Cardiac fibroblast (primary cell): ENCODE measurements around the gene CDYL2.
A peak's percentile ranks its signal among the peaks of the same experiment; 100 is the strongest.

Experiments used
- DNase-seq, 2 donors: peaks; one replicate each; pipeline versions ENCODE4 v3.0.0 to v3.0.0-alpha.2; 2010; ENCODE audit warnings: low read depth in 2 of 2
- H3K4me3 ChIP-seq, 2 donors: replicated peaks in 1 of 2; 1 replicate in 1 of 2; 2 replicates in 1 of 2; pipeline ENCODE4 v1.5.1; 2011; ENCODE audit warnings: low read depth in 2 of 2, low read length in 2 of 2, mild to moderate bottlenecking in 2 of 2, moderate library complexity in 1 of 2
- CTCF ChIP-seq: IDR thresholded peaks from one replicate; pipeline ENCODE4 v1.5.1; 2011; ENCODE audit warnings: low read depth, mild to moderate bottlenecking, low read length, inconsistent platforms

CDYL2 gene

GRCh38 chr16:80583466-80583865 lies 220.9 kb downstream of the CDYL2 start:
- DNase-seq: peak; percentile 57 to 76
- TF ChIP-seq CTCF: no peak
- no peak overlapping the region for H3K4me3 ChIP-seq

DNA sequence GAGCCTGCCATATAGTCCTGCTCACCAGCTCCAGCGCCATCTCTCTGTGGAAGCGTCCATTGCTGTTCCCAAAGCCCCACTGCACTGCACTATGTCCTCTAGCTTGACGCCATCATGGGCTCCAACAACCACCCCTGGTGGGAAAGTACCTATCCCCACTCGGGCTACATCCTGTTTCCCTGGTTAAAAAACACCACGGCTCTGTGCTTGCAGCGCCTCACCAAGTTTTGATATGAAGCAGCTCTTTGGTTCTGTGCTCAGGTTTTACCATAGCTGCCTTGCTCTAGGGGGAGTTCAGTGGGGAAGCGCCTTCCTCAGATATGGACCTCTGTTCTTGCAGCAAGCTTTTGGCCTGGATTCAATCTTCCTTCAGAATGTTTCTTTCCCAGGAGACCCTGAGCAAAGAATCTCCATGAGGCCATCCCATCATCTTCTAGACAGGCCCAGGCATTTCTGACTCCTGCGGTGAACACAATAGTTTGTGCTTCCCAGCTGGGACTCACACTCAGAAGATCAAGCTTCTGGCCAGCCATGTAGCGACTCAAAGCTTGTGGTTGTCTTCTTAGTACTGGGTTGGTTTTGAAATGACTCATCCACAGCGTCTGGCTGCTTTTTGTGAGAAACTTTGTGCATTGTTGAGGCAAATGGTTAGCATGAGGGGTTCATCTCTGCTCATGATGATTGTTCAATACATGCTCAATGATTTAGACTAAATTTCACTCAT lies 224.1 kb downstream of the CDYL2 start:
- H3K4me3 ChIP-seq: no peak overlapping the region
- DNase-seq: peak in 1 of 2 donors; percentile 69
- no peak for TF ChIP-seq CTCF

DNA sequence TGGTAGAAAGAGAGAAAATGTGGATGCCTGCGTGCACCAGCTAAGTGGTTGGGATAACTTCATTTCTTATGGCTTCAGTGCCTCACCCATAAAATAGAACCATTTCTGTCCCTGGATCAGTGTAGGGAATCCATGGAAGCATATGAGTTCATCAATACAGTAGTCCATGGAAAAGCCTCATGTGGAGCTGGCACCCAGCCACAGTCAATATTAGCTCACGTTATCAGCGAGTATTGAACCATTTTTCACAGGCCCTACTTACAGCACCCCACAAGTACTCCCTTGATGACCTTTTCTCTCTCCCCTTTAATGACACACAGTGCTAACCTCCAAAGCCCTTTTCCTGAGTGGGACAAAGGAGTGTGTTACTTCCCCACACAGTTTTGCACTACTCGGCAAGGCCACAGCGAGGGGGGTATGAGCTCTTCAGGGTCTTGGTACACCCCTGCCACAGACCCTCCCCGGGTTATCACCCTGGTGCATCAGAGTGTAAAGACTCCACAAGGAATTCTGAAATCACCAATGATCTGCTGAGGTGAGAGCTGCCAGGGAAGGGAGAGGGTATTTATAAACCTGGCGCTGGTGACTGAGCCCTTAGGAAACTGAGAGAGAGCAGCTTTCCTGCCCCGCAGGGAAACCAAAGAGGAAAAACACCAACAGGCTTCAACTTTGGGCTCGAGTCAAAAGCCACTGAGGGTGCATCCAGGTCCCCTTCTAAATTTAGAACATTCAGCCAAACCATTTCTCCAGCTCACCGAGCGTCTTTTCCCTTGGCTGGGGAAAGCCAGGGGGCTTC lies 226.7 kb downstream of the CDYL2 start:
- no peak overlapping the region for H3K4me3 ChIP-seq
- DNase-seq: no peak
- no peak for TF ChIP-seq CTCF

DNA sequence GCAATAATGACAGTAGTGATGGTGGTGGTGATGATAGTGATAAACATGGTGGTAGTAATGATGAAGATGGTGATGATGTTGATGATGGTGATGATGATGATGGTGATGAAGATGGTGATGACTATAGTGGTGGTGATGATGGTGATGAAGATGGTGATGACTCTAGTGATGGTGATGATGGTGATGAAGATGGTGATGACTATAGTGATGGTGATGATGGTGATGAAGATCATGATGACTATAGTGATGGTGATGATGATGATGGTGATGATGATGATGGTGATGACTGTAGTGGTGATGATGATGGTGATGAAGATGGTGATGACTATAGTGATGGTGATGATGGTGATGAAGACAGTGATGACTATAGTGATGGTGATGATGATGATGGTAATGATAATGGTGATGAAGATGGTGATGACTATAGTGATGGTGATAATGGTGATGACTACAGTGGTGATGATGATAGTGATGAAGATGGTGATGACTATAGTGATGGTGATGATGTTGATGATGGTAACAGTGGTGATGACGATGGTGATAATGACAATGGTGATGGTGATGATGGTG lies 228.0 kb downstream of the CDYL2 start:
- DNase-seq: no peak
- no peak for TF ChIP-seq CTCF
- H3K4me3 ChIP-seq: no peak overlapping the region

- no peak overlapping the region for H3K4me3 ChIP-seq
- no peak for DNase-seq
- no peak for TF ChIP-seq CTCF
Measured at GRCh38 chr16:80573700-80574120, 230.7 kb downstream of the CDYL2 start.

GRCh38 chr16:80570106-80570478 lies 234.3 kb downstream of the CDYL2 start:
- no peak overlapping the region for H3K4me3 ChIP-seq
- TF ChIP-seq CTCF: no peak
- DNase-seq: peak; percentile 20 to 62
